Measurements from ENCODE around the gene SAE1.

- no peak for TF ChIP-seq CTCF (IDR thresholded peaks at IDR 0.05)
- no peak for TF ChIP-seq EP300 (IDR thresholded peaks at IDR 0.05)
- TF ChIP-seq POLR2A (IDR thresholded peaks at IDR 0.05): no peak
- no peak for TF ChIP-seq POLR2AphosphoS5 (IDR thresholded peaks at IDR 0.05)
Observed at GRCh38 chr19:47188507-47189033, 57.9 kb downstream of the SAE1 start.
